Measurements from ENCODE around the gene CYTH1.

GRCh38 chr17:78820841-78821240 lies 38.8 kb upstream of the CYTH1 start:
- TF ChIP-seq, protein P1, sequence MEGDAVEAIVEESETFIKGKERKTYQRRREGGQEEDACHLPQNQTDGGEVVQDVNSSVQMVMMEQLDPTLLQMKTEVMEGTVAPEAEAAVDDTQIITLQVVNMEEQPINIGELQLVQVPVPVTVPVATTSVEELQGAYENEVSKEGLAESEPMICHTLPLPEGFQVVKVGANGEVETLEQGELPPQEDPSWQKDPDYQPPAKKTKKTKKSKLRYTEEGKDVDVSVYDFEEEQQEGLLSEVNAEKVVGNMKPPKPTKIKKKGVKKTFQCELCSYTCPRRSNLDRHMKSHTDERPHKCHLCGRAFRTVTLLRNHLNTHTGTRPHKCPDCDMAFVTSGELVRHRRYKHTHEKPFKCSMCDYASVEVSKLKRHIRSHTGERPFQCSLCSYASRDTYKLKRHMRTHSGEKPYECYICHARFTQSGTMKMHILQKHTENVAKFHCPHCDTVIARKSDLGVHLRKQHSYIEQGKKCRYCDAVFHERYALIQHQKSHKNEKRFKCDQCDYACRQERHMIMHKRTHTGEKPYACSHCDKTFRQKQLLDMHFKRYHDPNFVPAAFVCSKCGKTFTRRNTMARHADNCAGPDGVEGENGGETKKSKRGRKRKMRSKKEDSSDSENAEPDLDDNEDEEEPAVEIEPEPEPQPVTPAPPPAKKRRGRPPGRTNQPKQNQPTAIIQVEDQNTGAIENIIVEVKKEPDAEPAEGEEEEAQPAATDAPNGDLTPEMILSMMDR (IDR thresholded peaks at IDR 0.05): no peak
- TF ChIP-seq POLR2A (IDR thresholded peaks at IDR 0.05) (no peak), POLR2AphosphoS5 (IDR thresholded peaks at IDR 0.05; ENCODE audit: insufficient read depth in 1 of 2, low read depth in 1 of 2) (no peak)

All from vagina (tissue), 2 donors.